ENCODE measurements around the gene FBP2.

DNA sequence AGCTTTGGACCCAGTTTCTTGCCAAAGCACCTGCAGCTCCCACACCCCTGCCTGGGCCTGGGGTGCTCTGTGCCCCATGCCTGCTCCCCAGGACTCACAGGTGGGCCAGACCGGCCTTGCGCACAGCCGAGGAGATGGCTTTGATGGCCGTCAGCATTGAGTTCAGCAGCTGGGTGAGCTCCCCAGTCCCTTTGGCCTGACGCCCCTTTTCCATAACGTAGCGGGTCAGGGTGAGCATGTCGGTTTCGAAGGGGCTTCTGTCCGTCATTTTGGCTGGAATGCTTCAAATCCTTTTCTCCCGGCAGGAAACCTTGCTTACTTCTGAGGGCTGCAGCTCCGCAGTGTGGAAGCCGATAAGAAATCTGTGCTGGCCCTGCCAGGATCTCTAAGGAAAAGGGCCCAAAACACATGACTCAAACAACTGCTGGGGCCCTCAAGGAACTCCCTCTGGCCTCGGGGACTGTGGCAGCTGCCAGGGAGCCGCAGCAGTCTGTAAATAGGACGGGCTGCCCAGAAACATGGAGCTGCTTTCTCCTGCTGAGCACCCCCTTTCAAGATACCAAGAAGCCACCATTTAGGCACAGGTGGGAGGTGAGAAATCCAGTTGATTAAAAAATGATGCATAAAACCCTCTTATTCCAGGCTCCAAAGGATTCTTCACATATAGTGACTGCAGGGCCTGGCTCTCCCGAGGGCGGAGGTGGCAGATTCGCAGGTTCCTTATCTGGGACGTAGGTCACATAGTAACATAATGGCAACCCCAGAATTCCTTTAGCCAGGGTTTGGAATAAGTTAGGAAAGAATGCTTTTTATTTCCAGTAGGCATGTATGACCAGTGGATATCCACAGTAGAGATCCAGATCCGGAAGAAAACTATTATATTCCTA lies at the start of gene FBP2:
- TF ChIP-seq RXRA (IDR thresholded peaks at IDR 0.05; ENCODE audit: borderline replicate concordance, low read depth) = no peak
- TF ChIP-seq, protein P1, sequence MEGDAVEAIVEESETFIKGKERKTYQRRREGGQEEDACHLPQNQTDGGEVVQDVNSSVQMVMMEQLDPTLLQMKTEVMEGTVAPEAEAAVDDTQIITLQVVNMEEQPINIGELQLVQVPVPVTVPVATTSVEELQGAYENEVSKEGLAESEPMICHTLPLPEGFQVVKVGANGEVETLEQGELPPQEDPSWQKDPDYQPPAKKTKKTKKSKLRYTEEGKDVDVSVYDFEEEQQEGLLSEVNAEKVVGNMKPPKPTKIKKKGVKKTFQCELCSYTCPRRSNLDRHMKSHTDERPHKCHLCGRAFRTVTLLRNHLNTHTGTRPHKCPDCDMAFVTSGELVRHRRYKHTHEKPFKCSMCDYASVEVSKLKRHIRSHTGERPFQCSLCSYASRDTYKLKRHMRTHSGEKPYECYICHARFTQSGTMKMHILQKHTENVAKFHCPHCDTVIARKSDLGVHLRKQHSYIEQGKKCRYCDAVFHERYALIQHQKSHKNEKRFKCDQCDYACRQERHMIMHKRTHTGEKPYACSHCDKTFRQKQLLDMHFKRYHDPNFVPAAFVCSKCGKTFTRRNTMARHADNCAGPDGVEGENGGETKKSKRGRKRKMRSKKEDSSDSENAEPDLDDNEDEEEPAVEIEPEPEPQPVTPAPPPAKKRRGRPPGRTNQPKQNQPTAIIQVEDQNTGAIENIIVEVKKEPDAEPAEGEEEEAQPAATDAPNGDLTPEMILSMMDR (IDR thresholded peaks at IDR 0.05) = no peak
- TF ChIP-seq, protein P2, sequence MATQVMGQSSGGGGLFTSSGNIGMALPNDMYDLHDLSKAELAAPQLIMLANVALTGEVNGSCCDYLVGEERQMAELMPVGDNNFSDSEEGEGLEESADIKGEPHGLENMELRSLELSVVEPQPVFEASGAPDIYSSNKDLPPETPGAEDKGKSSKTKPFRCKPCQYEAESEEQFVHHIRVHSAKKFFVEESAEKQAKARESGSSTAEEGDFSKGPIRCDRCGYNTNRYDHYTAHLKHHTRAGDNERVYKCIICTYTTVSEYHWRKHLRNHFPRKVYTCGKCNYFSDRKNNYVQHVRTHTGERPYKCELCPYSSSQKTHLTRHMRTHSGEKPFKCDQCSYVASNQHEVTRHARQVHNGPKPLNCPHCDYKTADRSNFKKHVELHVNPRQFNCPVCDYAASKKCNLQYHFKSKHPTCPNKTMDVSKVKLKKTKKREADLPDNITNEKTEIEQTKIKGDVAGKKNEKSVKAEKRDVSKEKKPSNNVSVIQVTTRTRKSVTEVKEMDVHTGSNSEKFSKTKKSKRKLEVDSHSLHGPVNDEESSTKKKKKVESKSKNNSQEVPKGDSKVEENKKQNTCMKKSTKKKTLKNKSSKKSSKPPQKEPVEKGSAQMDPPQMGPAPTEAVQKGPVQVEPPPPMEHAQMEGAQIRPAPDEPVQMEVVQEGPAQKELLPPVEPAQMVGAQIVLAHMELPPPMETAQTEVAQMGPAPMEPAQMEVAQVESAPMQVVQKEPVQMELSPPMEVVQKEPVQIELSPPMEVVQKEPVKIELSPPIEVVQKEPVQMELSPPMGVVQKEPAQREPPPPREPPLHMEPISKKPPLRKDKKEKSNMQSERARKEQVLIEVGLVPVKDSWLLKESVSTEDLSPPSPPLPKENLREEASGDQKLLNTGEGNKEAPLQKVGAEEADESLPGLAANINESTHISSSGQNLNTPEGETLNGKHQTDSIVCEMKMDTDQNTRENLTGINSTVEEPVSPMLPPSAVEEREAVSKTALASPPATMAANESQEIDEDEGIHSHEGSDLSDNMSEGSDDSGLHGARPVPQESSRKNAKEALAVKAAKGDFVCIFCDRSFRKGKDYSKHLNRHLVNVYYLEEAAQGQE (IDR thresholded peaks at IDR 0.05; ENCODE audit: low read depth, low read length) = no peak
- no peak for TF ChIP-seq POLR2AphosphoS5 (IDR thresholded peaks at IDR 0.05; ENCODE audit: low read depth, low read length)
- no peak for TF ChIP-seq MXI1 (IDR thresholded peaks at IDR 0.05; ENCODE audit: low read depth, low read length)
- TF ChIP-seq RAD21 (IDR thresholded peaks at IDR 0.05; ENCODE audit: low read length) = no peak
- no peak for TF ChIP-seq NRF1 (IDR thresholded peaks at IDR 0.05; ENCODE audit: low read depth, low read length)
- TF ChIP-seq, protein P3, sequence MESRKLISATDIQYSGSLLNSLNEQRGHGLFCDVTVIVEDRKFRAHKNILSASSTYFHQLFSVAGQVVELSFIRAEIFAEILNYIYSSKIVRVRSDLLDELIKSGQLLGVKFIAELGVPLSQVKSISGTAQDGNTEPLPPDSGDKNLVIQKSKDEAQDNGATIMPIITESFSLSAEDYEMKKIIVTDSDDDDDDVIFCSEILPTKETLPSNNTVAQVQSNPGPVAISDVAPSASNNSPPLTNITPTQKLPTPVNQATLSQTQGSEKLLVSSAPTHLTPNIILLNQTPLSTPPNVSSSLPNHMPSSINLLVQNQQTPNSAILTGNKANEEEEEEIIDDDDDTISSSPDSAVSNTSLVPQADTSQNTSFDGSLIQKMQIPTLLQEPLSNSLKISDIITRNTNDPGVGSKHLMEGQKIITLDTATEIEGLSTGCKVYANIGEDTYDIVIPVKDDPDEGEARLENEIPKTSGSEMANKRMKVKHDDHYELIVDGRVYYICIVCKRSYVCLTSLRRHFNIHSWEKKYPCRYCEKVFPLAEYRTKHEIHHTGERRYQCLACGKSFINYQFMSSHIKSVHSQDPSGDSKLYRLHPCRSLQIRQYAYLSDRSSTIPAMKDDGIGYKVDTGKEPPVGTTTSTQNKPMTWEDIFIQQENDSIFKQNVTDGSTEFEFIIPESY (IDR thresholded peaks at IDR 0.05; ENCODE audit: borderline replicate concordance, low read depth) = no peak
- TF ChIP-seq JUND (IDR thresholded peaks at IDR 0.05) = no peak
- no peak for TF ChIP-seq YY1 (IDR thresholded peaks at IDR 0.05; ENCODE audit: low read depth)
- no peak for TF ChIP-seq TAF1 (IDR thresholded peaks at IDR 0.05; ENCODE audit: borderline replicate concordance, low read depth, low read length)
